ENCODE results near the gene LRRC59.
A peak's percentile ranks its signal among the peaks of the same experiment; 100 is the strongest.

The LRRC59 gene

GRCh38 chr17:50361561-50362480, 35.5 kb downstream of the LRRC59 start:
- peak; percentile 41 for DNase-seq (ENCODE audit: low read depth)

GRCh38 chr17:50360486-50361115, 36.7 kb downstream of the LRRC59 start:
- no peak for DNase-seq (ENCODE audit: low read depth)

- DNase-seq (ENCODE audit: low read depth), result no peak
Measured at GRCh38 chr17:50359998-50360461, 37.3 kb downstream of the LRRC59 start.

- no peak for DNase-seq (ENCODE audit: low read depth)
Measured at GRCh38 chr17:50359005-50359699, 38.2 kb downstream of the LRRC59 start.

- no peak for DNase-seq (ENCODE audit: low read depth)
Measured at GRCh38 chr17:50358177-50358576, 39.1 kb downstream of the LRRC59 start.

GRCh38 chr17:50356892-50357510, 40.3 kb downstream of the LRRC59 start:
- no peak for DNase-seq (ENCODE audit: low read depth)

- no peak for DNase-seq (ENCODE audit: low read depth)
Measured at GRCh38 chr17:50356418-50356817, 40.9 kb downstream of the LRRC59 start.

- DNase-seq (ENCODE audit: low read depth), result no peak
Measured at GRCh38 chr17:50355701-50356341, 41.5 kb downstream of the LRRC59 start.

GRCh38 chr17:50355336-50355700, 42.0 kb downstream of the LRRC59 start:
- no peak for DNase-seq (ENCODE audit: low read depth)

- no peak for DNase-seq (ENCODE audit: low read depth)
Measured at GRCh38 chr17:50354776-50355175, 42.5 kb downstream of the LRRC59 start.

GRCh38 chr17:50354198-50354597, 43.1 kb downstream of the LRRC59 start:
- DNase-seq (ENCODE audit: low read depth), result no peak

GRCh38 chr17:50353600-50354195, 43.6 kb downstream of the LRRC59 start:
- DNase-seq (ENCODE audit: low read depth), result no peak

- no peak for DNase-seq (ENCODE audit: low read depth)
Measured at GRCh38 chr17:50352693-50353599, 44.4 kb downstream of the LRRC59 start.

- DNase-seq (ENCODE audit: low read depth), result no peak
Measured at GRCh38 chr17:50352072-50352692, 45.1 kb downstream of the LRRC59 start.

GRCh38 chr17:50350733-50351132, 46.6 kb downstream of the LRRC59 start:
- no peak for DNase-seq (ENCODE audit: low read depth)

GRCh38 chr17:50349243-50349600, 48.1 kb downstream of the LRRC59 start:
- DNase-seq (ENCODE audit: low read depth), result no peak

GRCh38 chr17:50348522-50349242, 48.6 kb downstream of the LRRC59 start:
- DNase-seq (ENCODE audit: low read depth), result no peak

- DNase-seq (ENCODE audit: low read depth), result no peak
Measured at GRCh38 chr17:50347894-50348291, 49.4 kb downstream of the LRRC59 start.
